Caco-2 (cell line): ENCODE measurements around the gene NRSN2. TPM values are rescaled to one million over a fixed set of nuclear protein-coding genes. Genes with fewer than 3 reads are reported as not detected.
A peak's percentile ranks its signal among the peaks of the same experiment; 100 is the strongest.
"Not testable (repeated sequence)": the region's sequence is repeated elsewhere in the genome, so short reads cannot be mapped to it uniquely, and the experiment has no call there.

ENCODE experiments used
- BruUV-seq: library from RNA; stranded (reverse); fragments of 400-500 nt; replicated peaks from 2 replicates; lab custom pipeline; 2021; lab: Mats Ljungman, UMichigan
- CTCF ChIA-PET: fragments of 300-600 bp; sonication (Branson Sonifier 250); formaldehyde crosslinking; loops from one replicate; lab custom pipeline; 2022; ENCODE audit warnings: antibody characterized with exemption; lab: Charles Lee
- POLR2A ChIA-PET: fragments of 300-600 bp; sonication (Branson Sonifier 250); formaldehyde crosslinking; loops from one replicate; lab custom pipeline; 2022; ENCODE audit warnings: antibody characterized with exemption; lab: Charles Lee
- DNase-seq, 2 experiments: peaks; one replicate each; pipeline versions ENCODE4 v3.0.0 to v3.0.0-alpha.2; 2020 to 2022
- H3K27me3 ChIP-seq: replicated peaks from 2 replicates; pipeline ENCODE4 v1.6.0; 2011; ENCODE audit warnings: low read length; ENCODE audit not compliant: control insufficient read depth, insufficient read depth
- H3K36me3 ChIP-seq: 2 replicates; pipeline ENCODE4 v1.5.1; 2011; ENCODE audit warnings: low read length; ENCODE audit not compliant: control insufficient read depth, insufficient read depth
- H3K4me1 ChIP-seq: fragments of 250-450 bp; sonication (Bioruptor Pico); 2 replicates; pipeline ENCODE4 v1.5.1; 2020; ENCODE audit warnings: mild to moderate bottlenecking
- H3K4me3 ChIP-seq: 2 replicates; pipeline ENCODE4 v1.5.1; 2011; ENCODE audit warnings: low read depth, mild to moderate bottlenecking, control low read depth, low read length
- H3K9me3 ChIP-seq: fragments of 250-450 bp; sonication (Bioruptor Pico); 2 replicates; pipeline ENCODE4 v1.5.1; 2020; ENCODE audit warnings: mild to moderate bottlenecking, moderate library complexity
- H3K27ac Mint-ChIP-seq: one replicate; pipeline ENCODE4 v1.8.0; 2022; ENCODE audit warnings: mixed read lengths; ENCODE audit not compliant: unreplicated experiment
- H3K27me3 Mint-ChIP-seq: one replicate; pipeline ENCODE4 v1.8.0; 2022; ENCODE audit warnings: mixed read lengths; ENCODE audit not compliant: insufficient read depth, unreplicated experiment
- H3K36me3 Mint-ChIP-seq: one replicate; pipeline ENCODE4 v1.8.0; 2022; ENCODE audit warnings: mild to moderate bottlenecking, mixed read lengths; ENCODE audit not compliant: insufficient read depth, unreplicated experiment
- H3K4me1 Mint-ChIP-seq: one replicate; pipeline ENCODE4 v1.8.0; 2022; ENCODE audit warnings: low read depth, mixed read lengths; ENCODE audit not compliant: unreplicated experiment
- H3K4me3 Mint-ChIP-seq: one replicate; pipeline ENCODE4 v1.8.0; 2022; ENCODE audit warnings: mild to moderate bottlenecking, moderate library complexity, mixed read lengths; ENCODE audit not compliant: unreplicated experiment
- H3K9me3 Mint-ChIP-seq: one replicate; pipeline ENCODE4 v1.8.0; 2022; ENCODE audit warnings: mixed read lengths; ENCODE audit not compliant: unreplicated experiment
- CTCF ChIP-seq, 2 experiments: fragments of 200-600 bp in 1 of 2; IDR thresholded peaks; 1 replicate in 1 of 2; 2 replicates in 1 of 2; pipeline versions ENCODE4 v1.5.1 to v1.8.0; 2011 to 2022; ENCODE audit warnings: antibody characterized with exemption in 1 of 2, control low read depth in 1 of 2, inconsistent platforms in 1 of 2, low read depth in 1 of 2, low read length in 1 of 2, mild to moderate bottlenecking in 1 of 2, moderate library complexity in 1 of 2; ENCODE audit not compliant: insufficient read depth in 1 of 2, severe bottlenecking in 1 of 2, unreplicated experiment in 1 of 2
- intact Hi-C: fragments of 100-400 bp; cut with micrococcal nuclease; formaldehyde crosslinking; loops from one replicate; pipeline ENCODE4 v1.10.0; 2022; ENCODE audit not compliant: unreplicated experiment
- total RNA-seq: library from RNA; stranded (reverse); gene quantifications from 2 replicates; pipeline ENCODE4 v1.2.3, GENCODE V29; 2022

The NRSN2 gene
- total RNA-seq, 1 experiment from 2014 or later = 27.5 TPM

GRCh38 chr20:385448-385847 lies 38.5 kb downstream of the NRSN2 start:
- Mint-ChIP-seq H3K36me3 (peaks cover 97% of the 10 kb centered on the region), H3K27me3 (no peaks in the 10 kb centered on the region), H3K9me3 (no peaks in the 10 kb centered on the region), H3K4me3 (no peak overlapping the region), H3K27ac (no peak overlapping the region), H3K4me1 (peaks cover 26% of the 10 kb centered on the region)
- POLR2A ChIA-PET = interaction anchor here (0.6 to 1.0 kb wide), 3 partner anchors 24 to 75 kb away, joined by 3 to 6 read pairs (median 4); no protein-coding TSS in a partner anchor
- peaks cover 3% of the 10 kb centered on the region for H3K36me3 ChIP-seq
- H3K27me3 ChIP-seq = no peaks in the 10 kb centered on the region
- no peak for DNase-seq
- CTCF ChIA-PET = interaction anchor here (0.7 kb wide), 1 partner anchor 46 kb away, joined by 3 read pairs; no protein-coding TSS in a partner anchor
- no peaks in the 10 kb centered on the region for H3K9me3 ChIP-seq
- intact Hi-C loops = no loop called here
- H3K4me3 ChIP-seq = no peak overlapping the region
- no peak for TF ChIP-seq CTCF (IDR thresholded peaks at IDR 0.05; ENCODE audit: insufficient read depth in 1 of 2, low read depth in 1 of 2, low read length in 1 of 2, severe bottlenecking in 1 of 2, unreplicated experiment in 1 of 2)
- H3K4me1 ChIP-seq = peaks cover 6% of the 10 kb centered on the region
- BruUV-seq = no TSS peak

- H3K27me3 ChIP-seq, H3K4me3 Mint-ChIP-seq, POLR2A ChIA-PET, H3K36me3 ChIP-seq, BruUV-seq, H3K4me1 ChIP-seq, H3K4me3 ChIP-seq, DNase-seq, H3K9me3 Mint-ChIP-seq, H3K27me3 Mint-ChIP-seq, H3K9me3 ChIP-seq, intact Hi-C loops, H3K27ac Mint-ChIP-seq: not testable (repeated sequence)
- CTCF ChIA-PET = interaction anchor here (0.7 kb wide), 1 partner anchor 9 kb away, joined by 3 read pairs; no protein-coding TSS in a partner anchor
- peaks cover 26% of the 10 kb centered on the region for H3K4me1 Mint-ChIP-seq
- H3K36me3 Mint-ChIP-seq = peaks cover 98% of the 10 kb centered on the region
Observed at GRCh38 chr20:386634-387033, 39.7 kb downstream of the NRSN2 start.

- Histone ChIP-seq H3K4me1 (peaks cover under 1% of the 10 kb centered on the region), H3K9me3 (no peaks in the 10 kb centered on the region), H3K27me3 (no peaks in the 10 kb centered on the region), H3K36me3 (peaks cover 6% of the 10 kb centered on the region), H3K4me3 (no peak overlapping the region)
- peaks cover 98% of the 10 kb centered on the region for H3K36me3 Mint-ChIP-seq
- CTCF ChIA-PET = no interaction called here
- TF ChIP-seq CTCF (IDR thresholded peaks at IDR 0.05; ENCODE audit: insufficient read depth in 1 of 2, low read depth in 1 of 2, low read length in 1 of 2, severe bottlenecking in 1 of 2, unreplicated experiment in 1 of 2) = no peak
- POLR2A ChIA-PET = no interaction called here
- intact Hi-C loops = no loop called here
- peak overlapping the region; percentile 73 for H3K27ac Mint-ChIP-seq
- no peak overlapping the region for H3K4me3 Mint-ChIP-seq
- peaks cover 26% of the 10 kb centered on the region for H3K4me1 Mint-ChIP-seq
- BruUV-seq = no TSS peak
- DNase-seq = no peak
- H3K27me3 Mint-ChIP-seq = no peaks in the 10 kb centered on the region
- H3K9me3 Mint-ChIP-seq = no peaks in the 10 kb centered on the region
Observed at GRCh38 chr20:387520-387919, 40.6 kb downstream of the NRSN2 start.
